Prostate gland (tissue), 2 donors: ENCODE data around the gene TIGD3.

ENCODE experiments used
- POLR2A ChIP-seq: fragments of 450-650 bp; IDR thresholded peaks from one replicate; pipeline ENCODE4 v1.6.1; 2016; ENCODE audit warnings: antibody characterized with exemption, mild to moderate bottlenecking
- POLR2AphosphoS5 ChIP-seq: sonication (generic); formaldehyde crosslinking; IDR thresholded peaks from one replicate; pipeline ENCODE4 v1.6.1; 2017; ENCODE audit warnings: antibody characterized with exemption
- TF ChIP-seq, protein P1 (sequence below), 4 experiments: fragments of 200-600 bp in 2 of 4; fragments of 450-650 bp in 2 of 4; sonication (generic) in 2 of 4; IDR thresholded peaks; 1 replicate in 3 of 4; 2 replicates in 1 of 4; pipeline ENCODE4 v1.5.1; 2016 to 2019; ENCODE audit warnings: antibody characterized with exemption in 4 of 4, mild to moderate bottlenecking in 2 of 4, moderate library complexity in 2 of 4

DNA sequence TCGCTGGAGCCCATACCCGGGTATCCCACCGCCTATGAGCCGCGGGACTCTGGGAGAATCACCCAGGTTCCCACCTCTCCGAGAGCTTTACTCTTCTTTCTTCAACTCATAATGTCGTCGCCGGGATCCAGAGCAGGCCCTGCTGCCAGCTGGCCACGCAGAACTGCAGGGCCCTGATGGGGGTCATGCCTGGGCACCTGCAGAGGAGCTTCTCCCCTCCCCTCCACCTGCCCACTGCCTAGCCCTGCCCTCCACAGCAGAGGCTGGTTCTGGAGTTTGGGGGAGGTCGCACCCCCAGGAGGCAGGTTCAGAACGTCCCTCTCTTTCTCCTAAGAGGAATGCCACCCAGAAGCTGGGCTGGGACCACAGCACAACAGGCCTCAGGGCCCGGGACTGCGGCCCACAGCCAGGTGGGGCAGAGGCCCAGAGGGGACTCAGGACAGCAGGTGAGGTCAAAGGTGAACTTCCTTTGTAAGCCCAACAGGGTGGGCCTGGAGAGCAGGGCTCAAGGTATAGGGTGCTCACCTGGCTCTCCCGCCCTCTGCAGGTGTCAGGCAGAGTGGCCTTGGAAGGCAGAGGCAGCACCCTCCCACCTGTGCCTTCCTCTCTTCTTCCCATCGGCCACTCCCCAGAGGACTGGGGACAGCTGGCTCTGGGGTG is 26.0 kb downstream of the TIGD3 start:
- TF ChIP-seq POLR2AphosphoS5, result no peak
- TF ChIP-seq, protein P1, sequence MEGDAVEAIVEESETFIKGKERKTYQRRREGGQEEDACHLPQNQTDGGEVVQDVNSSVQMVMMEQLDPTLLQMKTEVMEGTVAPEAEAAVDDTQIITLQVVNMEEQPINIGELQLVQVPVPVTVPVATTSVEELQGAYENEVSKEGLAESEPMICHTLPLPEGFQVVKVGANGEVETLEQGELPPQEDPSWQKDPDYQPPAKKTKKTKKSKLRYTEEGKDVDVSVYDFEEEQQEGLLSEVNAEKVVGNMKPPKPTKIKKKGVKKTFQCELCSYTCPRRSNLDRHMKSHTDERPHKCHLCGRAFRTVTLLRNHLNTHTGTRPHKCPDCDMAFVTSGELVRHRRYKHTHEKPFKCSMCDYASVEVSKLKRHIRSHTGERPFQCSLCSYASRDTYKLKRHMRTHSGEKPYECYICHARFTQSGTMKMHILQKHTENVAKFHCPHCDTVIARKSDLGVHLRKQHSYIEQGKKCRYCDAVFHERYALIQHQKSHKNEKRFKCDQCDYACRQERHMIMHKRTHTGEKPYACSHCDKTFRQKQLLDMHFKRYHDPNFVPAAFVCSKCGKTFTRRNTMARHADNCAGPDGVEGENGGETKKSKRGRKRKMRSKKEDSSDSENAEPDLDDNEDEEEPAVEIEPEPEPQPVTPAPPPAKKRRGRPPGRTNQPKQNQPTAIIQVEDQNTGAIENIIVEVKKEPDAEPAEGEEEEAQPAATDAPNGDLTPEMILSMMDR (IDR thresholded peaks at IDR 0.05), result no peak
- no peak for TF ChIP-seq POLR2A
